PC-3 (cell line): Measurements from ENCODE around the gene PCSK1N.

Experiments used
- EZH2 ChIP-seq: fragments of 300-600 bp; sonication (generic); IDR thresholded peaks from one replicate; pipeline ENCODE4 v1.6.1; 2017; ENCODE audit warnings: antibody characterized with exemption, mild to moderate bottlenecking, low read length; ENCODE audit not compliant: unreplicated experiment
- EZH2phosphoT487 ChIP-seq: fragments of 300-600 bp; sonication (generic); IDR thresholded peaks from 2 replicates; pipeline ENCODE4 v1.6.1; 2018; ENCODE audit warnings: mild to moderate bottlenecking, antibody characterized with exemption, low read length, borderline replicate concordance
- TF ChIP-seq, protein P1 (sequence below): fragments of 300-600 bp; sonication (generic); conservative IDR thresholded peaks from 2 replicates; pipeline ENCODE4 v1.5.1; 2017; ENCODE audit warnings: antibody characterized with exemption, low read depth, mild to moderate bottlenecking, low read length

DNA sequence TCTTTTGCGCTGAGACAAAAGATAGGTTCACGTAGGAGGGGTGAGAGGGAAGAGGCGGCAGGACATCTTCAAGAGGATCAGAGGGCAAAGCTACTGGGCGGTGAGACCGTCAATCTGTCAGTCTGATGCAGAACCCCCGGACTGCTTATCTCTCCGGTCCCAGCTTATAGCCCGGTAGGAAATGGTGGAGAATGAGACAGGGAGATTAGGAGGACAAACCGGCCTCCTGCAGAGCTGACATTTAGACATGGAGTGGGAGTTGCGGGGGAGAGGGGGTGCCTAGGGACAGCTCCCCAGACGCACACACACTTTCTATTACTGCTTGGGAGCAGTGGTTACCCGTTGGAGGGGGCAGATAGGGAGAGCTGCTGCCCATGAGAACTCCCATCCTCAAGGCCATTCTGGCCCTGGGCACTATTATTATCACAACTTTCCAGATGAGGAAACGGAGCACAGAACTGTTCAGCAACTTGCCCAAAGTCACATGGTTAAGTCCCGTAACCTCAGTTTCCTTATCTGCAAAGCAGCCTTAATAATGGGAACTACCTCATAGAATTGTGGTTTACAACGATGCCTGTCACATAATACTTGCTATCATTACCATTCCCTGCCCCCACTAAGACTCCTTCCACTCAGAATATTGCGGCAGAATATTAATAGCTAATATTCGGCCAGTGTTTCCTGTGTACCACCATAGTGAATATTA is 34.7 kb downstream of the PCSK1N start:
- TF ChIP-seq EZH2 (no peak), EZH2phosphoT487 (no peak)
- TF ChIP-seq, protein P1, sequence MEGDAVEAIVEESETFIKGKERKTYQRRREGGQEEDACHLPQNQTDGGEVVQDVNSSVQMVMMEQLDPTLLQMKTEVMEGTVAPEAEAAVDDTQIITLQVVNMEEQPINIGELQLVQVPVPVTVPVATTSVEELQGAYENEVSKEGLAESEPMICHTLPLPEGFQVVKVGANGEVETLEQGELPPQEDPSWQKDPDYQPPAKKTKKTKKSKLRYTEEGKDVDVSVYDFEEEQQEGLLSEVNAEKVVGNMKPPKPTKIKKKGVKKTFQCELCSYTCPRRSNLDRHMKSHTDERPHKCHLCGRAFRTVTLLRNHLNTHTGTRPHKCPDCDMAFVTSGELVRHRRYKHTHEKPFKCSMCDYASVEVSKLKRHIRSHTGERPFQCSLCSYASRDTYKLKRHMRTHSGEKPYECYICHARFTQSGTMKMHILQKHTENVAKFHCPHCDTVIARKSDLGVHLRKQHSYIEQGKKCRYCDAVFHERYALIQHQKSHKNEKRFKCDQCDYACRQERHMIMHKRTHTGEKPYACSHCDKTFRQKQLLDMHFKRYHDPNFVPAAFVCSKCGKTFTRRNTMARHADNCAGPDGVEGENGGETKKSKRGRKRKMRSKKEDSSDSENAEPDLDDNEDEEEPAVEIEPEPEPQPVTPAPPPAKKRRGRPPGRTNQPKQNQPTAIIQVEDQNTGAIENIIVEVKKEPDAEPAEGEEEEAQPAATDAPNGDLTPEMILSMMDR, result no peak
